H1 (cell line): ENCODE results near the gene CLMP. TPM values are rescaled to one million over a fixed set of nuclear protein-coding genes. Genes with fewer than 3 reads are reported as not detected.

Experiments
- EZH2 ChIP-seq: fragments of 200-600 bp; sonication (generic); IDR thresholded peaks from 2 replicates; pipeline ENCODE4 v1.7.1; 2012; ENCODE audit warnings: low read depth, mild to moderate bottlenecking, moderate library complexity, low read length, inconsistent platforms; ENCODE audit not compliant: severe bottlenecking
- SAP30 ChIP-seq: fragments of 300-600 bp; sonication (generic); IDR thresholded peaks from 2 replicates; pipeline ENCODE4 v1.7.1; 2012; ENCODE audit warnings: low read length, moderate library complexity, mild to moderate bottlenecking, inconsistent platforms; ENCODE audit not compliant: insufficient read depth, insufficient replicate concordance
- ZNF274 ChIP-seq: IDR thresholded peaks from 2 replicates; pipeline ENCODE4 v1.7.0; 2012; ENCODE audit warnings: low read length, borderline replicate concordance; ENCODE audit errors: extremely low read depth
- polyA plus RNA-seq, 7 experiments: library from polyadenylated mRNA; depleted of rRNA in 3 of 7; stranded (reverse) in 5 of 7; unstranded in 2 of 7; fragments of >200 nt in 5 of 7; fragments of 200-250 nt in 2 of 7; gene quantifications; 1 replicate in 5 of 7; 2 replicates in 1 of 7; 4 replicates in 1 of 7; pipeline versions ENCODE4 v1.2.1 to v1.2.3, GENCODE V29; 2011 to 2013; ENCODE audit warnings: missing spikeins in 2 of 7, mixed read lengths in 2 of 7
- total RNA-seq: library from RNA; stranded (reverse); fragmentation: NEBNext Ultra II Directional; extraction: Animal tissue kit (Norgen Biotek cat#: 25700); gene quantifications from 2 replicates; pipeline ENCODE4 v1.2.1, GENCODE V29; 2021

CLMP gene
- total and polyA plus RNA-seq, 2 of the 8 experiments (the other 6 are each of a cell fraction or from before 2014, with no cell fraction given) = 9.9 to 24.1 TPM

DNA sequence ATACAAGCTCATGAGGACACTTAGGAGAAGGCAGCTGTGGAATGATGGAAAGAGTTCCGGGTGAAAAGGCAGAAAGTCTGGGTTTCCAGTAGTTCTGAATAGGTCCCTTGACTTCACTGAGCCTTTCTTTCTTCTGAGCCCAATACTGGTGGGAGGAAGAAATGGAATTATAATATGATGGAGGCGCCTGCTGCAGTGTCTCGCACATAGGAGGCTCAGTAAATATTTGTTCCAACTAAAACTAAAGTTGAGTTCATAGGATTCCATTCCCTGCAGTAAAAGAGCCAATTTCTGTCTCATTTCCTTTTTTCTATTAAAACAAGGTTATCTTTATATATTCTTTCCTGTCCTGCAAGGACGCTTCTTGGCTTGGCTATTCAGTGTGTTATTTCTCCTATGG is 5.2 kb upstream of the CLMP start (continued):
- TF ChIP-seq SAP30 = no peak
- no peak for TF ChIP-seq ZNF274
- TF ChIP-seq EZH2 = no peak
- TF ChIP-seq, all 59 proteins: peak for 0
